Activated T-cell treated with anti-CD3 and anti-CD28 coated beads, Interleukin-2, amount 50 U/mL, for 4 hours (primary cell): ENCODE results near the gene C6orf136. TPM values are rescaled to one million over a fixed set of nuclear protein-coding genes. Genes with fewer than 3 reads are reported as not detected.

Experiments used
- ATAC-seq, 2 donors: fragments of 200-7000 bp; cut with Tn5 transposase; one replicate each; pipeline ENCODE4 v1.10.0; 2021
- DNase-seq: peaks from one replicate; pipeline ENCODE4 v3.0.0-alpha.2; 2020
- H3K27me3 Mint-ChIP-seq: one replicate; pipeline ENCODE4 v1.8.0; 2021; ENCODE audit warnings: low read depth, mixed read lengths
- H3K36me3 Mint-ChIP-seq: one replicate; pipeline ENCODE4 v1.8.0; 2022; ENCODE audit warnings: mixed read lengths; ENCODE audit not compliant: insufficient read depth
- H3K4me1 Mint-ChIP-seq: one replicate; pipeline ENCODE4 v1.8.0; 2021; ENCODE audit warnings: low read depth, mixed read lengths
- H3K4me3 Mint-ChIP-seq: one replicate; pipeline ENCODE4 v1.8.0; 2021; ENCODE audit warnings: mild to moderate bottlenecking, moderate library complexity, mixed read lengths
- H3K9me3 Mint-ChIP-seq: one replicate; pipeline ENCODE4 v1.8.0; 2021; ENCODE audit warnings: mixed read lengths
- total RNA-seq, 3 donors: library from RNA; stranded (reverse); gene quantifications; one replicate each; pipeline ENCODE4 v1.2.1, GENCODE V29; 2021

The C6orf136 gene
- total RNA-seq, 3 donors from 2014 or later, result 34.7 to 36.7 (median 36.6) TPM

DNA sequence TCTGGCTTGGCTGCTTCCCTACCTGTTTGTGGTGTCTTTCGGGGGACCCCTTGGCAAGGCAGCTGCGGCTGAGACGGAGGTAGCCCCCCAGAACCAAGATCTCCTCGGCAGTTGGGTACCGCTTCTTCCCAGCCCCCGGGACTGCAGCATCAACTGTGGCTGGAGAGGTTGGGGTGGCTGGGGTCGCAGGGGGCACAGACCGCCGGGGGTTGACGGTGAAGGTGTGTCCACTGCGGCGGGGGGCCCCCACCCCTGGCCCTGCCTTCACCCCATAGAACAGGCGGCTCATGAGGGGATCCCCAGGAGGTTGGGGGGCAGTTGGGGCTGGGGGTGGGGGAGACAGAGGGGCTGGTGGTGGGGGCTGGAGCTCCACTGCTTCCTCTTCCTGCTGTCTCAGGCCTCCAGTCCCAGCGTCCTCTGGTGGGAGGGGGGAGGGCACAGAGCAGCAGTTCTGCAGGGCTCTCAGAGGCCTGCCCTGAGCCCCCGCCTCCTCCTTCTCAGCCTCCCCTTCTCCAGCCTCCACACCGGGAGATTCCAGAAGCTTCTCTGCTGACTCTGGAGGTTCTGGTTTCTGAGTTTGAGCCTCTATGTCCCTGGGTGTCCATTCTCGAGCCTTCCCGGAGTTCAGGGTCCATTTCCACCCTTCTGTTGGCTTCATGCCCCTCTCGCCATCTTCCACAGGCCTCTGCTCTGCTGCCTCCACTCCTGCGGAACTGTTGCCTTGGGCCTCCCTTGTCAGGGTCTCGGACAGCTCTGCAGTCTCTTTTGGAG is 37.6 kb downstream of the C6orf136 start:
- Mint-ChIP-seq H3K36me3 (peaks cover 33% of the 10 kb centered on the region), H3K4me3 (peak overlapping the region; percentile 100), H3K27me3 (no peaks in the 10 kb centered on the region), H3K4me1 (peaks cover 37% of the 10 kb centered on the region), H3K9me3 (no peaks in the 10 kb centered on the region)
- ATAC-seq (no peak), DNase-seq (peak; percentile 43)

GRCh38 chr6:30685157-30686008 is 38.5 kb downstream of the C6orf136 start:
- ATAC-seq (no peak), DNase-seq (no peak)
- Mint-ChIP-seq H3K36me3 (peaks cover 28% of the 10 kb centered on the region), H3K27me3 (no peaks in the 10 kb centered on the region), H3K4me3 (peak overlapping the region; percentile 100), H3K4me1 (peaks cover 37% of the 10 kb centered on the region), H3K9me3 (no peaks in the 10 kb centered on the region)

DNA sequence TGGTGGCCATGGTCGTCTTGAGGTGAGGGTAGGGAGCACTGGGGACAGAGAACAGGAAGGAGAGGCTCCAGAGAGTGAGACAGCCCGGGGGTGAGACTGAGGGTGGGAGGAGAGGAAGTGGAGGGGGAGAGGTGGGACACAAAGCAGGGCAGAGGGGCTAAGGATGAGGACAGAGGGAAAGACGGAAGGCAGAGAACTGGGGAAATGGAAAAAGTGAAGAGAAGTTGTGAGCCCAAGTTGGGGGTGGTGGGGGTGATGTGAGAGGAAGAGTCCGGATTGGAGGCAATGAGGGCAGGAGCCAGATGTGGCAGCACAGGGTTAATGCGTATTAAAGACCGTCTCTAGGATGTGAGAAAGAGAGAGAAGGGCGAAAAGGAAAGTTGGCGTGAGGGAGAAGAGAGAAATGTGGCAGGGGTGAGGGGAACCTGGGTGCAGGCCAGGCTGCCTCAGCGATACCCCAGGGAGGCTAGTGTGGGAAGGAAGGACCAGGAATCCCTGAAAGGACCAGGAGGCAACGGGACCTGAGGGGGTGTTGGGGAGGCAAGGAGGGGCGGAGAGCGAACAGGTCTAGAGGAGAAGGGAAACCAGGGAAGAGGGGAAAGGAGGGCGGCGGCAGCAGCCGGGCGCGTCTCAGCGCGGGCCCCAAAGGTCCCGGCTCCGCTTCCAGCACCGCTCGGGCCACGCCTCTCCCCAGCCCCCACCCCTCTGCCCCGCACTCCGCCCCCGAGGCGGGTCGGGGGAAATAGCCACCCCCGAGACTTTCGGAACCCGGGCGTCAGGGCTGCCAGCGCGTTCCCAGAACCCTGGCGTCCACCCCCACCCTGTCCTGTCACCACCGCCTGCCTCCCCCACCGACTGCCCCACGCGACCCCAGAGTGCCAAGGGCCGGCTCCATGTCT is 39.3 kb downstream of the C6orf136 start, which contains the start of gene PPP1R18:
Gene PPP1R18, minus strand, starts transcription at position 637 of the 899 bp plus-strand sequence. Its CDS starts 627 bp downstream, at position 10.
- peak; percentile 47 to 57 for ATAC-seq
- peak within 1 kb of the TSS; percentile 100 for H3K4me3 Mint-ChIP-seq
- H3K27me3 Mint-ChIP-seq, result no peaks in the 10 kb centered on the region
- peaks cover 25% of the 10 kb centered on the region for H3K36me3 Mint-ChIP-seq
- peak; percentile 80 for DNase-seq
- no peaks in the 10 kb centered on the region for H3K9me3 Mint-ChIP-seq
- peaks cover 38% of the 10 kb centered on the region for H3K4me1 Mint-ChIP-seq

- Mint-ChIP-seq H3K27me3 (no peaks in the 10 kb centered on the region), H3K36me3 (peaks cover 22% of the 10 kb centered on the region), H3K4me3 (peak overlapping the region; percentile 100), H3K9me3 (no peaks in the 10 kb centered on the region), H3K4me1 (peaks cover 42% of the 10 kb centered on the region)
- ATAC-seq (peak; percentile 25 to 29), DNase-seq (peak; percentile 69)
These were observed 40.1 kb downstream of the C6orf136 start for GRCh38 chr6:30686908-30687658.

DNA sequence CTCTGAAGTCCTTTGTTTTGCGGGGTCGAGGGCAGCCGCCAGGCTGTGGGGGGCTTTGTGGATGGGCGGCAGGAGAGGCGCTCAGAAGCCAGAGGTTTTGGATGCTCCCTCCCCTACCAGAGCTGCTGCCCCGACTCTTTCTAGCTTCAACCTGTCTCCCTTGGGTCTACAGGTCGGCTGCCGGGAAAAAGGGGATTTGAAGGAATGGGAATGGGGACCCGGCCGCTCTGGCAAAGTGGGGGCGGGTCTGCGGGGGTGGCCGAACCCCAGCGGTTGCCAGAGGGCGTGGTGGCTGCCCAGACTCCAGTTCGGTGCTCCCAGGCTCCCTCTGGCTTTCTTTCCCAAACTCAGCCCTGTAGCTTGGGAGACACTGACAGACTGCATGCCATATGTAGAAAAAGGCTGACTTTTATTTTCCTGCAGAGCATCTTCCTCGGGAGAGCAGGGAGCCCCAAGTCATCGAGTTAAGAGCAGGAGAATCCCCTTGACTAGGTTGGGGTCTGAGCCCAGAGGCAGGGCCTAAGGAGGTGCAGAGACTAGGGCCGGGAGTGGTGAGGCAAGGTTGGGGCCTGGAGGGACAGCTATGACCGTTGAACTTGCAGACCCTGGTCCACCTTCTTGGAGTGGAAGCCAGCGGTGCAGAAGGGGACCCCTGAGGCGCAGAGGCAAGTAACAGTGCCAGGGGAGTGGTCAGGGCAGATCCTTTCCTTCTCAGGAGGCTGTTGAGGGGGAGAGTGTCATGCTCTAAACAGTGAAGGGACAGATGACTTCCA is 40.9 kb downstream of the C6orf136 start:
- Mint-ChIP-seq H3K9me3 (no peaks in the 10 kb centered on the region), H3K36me3 (peaks cover 18% of the 10 kb centered on the region)

GRCh38 chr6:30688569-30688968 is 41.6 kb downstream of the C6orf136 start:
- H3K9me3 Mint-ChIP-seq, result no peaks in the 10 kb centered on the region
- no peaks in the 10 kb centered on the region for H3K27me3 Mint-ChIP-seq
- no peak for ATAC-seq
- no peak for DNase-seq
- peak overlapping the region; percentile 100 for H3K4me3 Mint-ChIP-seq
- peaks cover 44% of the 10 kb centered on the region for H3K4me1 Mint-ChIP-seq
- peaks cover 14% of the 10 kb centered on the region for H3K36me3 Mint-ChIP-seq

More for the DNA sequence above, 40.9 kb downstream of the C6orf136 start:
- no peak for ATAC-seq
- Mint-ChIP-seq H3K4me3 (peak overlapping the region; percentile 100), H3K4me1 (peaks cover 44% of the 10 kb centered on the region), H3K27me3 (no peaks in the 10 kb centered on the region)
- DNase-seq, result no peak

DNA sequence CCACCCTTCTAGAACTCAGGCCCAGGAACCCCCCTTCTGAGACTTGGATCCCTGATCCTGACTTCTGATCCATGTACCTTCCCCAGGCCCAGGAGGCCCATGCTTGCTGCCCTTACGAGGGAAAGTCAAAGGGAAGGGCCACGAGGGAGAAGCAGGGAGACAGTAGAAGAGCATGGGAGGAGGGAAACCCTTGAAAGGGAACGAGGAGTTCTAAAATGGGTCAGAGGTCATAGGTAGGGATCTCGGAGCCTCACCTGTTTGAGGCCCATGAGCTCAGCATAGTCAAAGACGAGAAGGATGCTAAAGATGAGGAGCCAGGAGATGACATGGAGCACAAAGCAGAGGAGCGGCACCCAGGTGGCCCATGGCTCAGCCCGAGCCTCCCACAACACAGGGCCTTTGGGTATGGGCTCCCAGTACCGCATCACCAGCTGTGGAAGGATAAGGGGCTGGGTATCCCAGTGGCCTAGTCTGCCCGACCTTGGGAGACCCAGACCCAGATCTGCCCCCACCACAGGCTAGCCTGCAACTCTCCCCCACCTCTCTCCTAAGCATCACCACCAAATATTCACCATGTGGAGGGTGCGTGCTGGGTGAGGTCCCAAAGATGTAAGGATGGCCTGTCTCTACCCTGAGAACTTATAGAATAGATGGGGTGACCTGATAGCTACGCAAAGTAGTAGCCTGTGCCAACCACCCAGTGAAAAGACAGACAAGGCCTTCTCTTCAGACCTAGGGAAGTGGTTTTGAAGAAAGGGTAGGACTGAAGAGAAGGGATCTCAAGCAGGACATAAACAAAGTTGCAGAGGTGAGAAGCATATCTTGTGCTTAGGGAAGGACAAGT is 42.3 kb downstream of the C6orf136 start:
- Mint-ChIP-seq H3K4me3 (peak overlapping the region; percentile 100), H3K9me3 (no peaks in the 10 kb centered on the region), H3K4me1 (peaks cover 44% of the 10 kb centered on the region), H3K36me3 (peaks cover 9% of the 10 kb centered on the region), H3K27me3 (no peaks in the 10 kb centered on the region)
- DNase-seq (no peak), ATAC-seq (no peak)

DNA sequence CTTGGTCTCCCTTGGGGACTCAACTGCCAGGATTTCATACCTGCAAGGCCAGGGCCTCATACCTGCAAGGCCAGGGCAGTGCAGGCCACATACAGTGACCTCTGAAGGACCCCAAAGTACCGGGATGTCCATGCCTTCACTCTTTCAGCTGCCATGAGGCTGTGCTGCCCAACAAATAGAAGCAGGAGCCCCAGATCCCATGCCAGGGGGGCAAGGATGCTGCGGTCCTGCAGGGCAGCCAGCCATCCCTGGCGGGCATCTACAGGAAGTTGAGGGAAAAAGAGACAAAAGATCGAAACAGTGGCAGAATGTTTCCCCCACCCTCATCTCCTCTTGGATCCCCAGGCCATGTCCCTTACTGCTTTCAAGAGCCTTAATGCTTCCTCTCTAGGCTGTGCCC is 43.1 kb downstream of the C6orf136 start:
- peaks cover 44% of the 10 kb centered on the region for H3K4me1 Mint-ChIP-seq
- DNase-seq (no peak), ATAC-seq (no peak)
- no peaks in the 10 kb centered on the region for H3K27me3 Mint-ChIP-seq
- no peaks in the 10 kb centered on the region for H3K9me3 Mint-ChIP-seq
- H3K4me3 Mint-ChIP-seq, result peak overlapping the region; percentile 82
- H3K36me3 Mint-ChIP-seq, result peaks cover 6% of the 10 kb centered on the region

DNA sequence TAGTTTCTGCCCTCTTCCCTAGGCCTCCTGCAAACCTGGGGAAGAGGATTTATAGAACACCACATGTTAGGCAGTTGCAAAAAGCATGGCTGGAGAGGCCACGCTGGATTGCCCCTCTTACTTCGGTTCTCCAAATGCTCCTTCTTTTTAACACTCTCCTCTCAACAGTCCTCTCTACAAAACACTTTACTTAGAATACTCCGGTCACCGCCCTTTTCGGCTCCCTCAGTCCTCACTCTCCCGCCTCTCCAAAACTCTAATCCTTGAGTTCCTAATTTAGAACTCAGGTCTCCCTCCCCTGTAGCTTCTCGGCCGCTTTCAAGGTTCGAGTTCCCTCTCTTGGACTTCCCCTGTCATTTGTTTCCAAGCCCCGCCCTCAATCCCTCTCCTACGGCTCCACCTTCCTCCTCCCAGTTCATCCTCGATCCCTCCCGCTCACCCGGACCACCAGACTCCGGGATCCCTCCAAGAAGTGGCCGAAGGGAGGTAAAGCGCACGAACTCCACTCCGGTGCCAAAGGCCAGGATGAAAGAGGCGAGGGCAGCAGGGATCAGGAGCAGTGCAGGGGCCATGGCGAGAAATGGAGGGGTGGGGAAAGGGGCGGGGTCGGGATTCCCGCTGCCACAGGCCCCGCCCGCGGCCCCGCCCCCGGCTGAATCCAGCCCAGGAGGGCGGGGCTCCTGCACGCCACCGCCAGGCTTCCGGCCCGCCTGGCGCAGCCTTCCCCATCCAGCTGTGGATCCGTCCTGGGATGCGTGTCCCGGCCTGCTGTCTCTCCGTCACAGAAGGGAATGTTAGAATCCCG is 43.7 kb downstream of the C6orf136 start, which contains the start of gene NRM:
Gene NRM, minus strand, starts transcription at position 582 of the 805 bp plus-strand sequence. Its CDS starts 10 bp downstream, at position 572.
- H3K4me3 Mint-ChIP-seq, result peak within 1 kb of the TSS; percentile 82
- peaks cover under 1% of the 10 kb centered on the region for H3K36me3 Mint-ChIP-seq
- peaks cover 44% of the 10 kb centered on the region for H3K4me1 Mint-ChIP-seq
- peak; percentile 69 for DNase-seq
- ATAC-seq, result peak; percentile 49 to 57
- H3K27me3 Mint-ChIP-seq, result no peaks in the 10 kb centered on the region
- no peaks in the 10 kb centered on the region for H3K9me3 Mint-ChIP-seq

DNA sequence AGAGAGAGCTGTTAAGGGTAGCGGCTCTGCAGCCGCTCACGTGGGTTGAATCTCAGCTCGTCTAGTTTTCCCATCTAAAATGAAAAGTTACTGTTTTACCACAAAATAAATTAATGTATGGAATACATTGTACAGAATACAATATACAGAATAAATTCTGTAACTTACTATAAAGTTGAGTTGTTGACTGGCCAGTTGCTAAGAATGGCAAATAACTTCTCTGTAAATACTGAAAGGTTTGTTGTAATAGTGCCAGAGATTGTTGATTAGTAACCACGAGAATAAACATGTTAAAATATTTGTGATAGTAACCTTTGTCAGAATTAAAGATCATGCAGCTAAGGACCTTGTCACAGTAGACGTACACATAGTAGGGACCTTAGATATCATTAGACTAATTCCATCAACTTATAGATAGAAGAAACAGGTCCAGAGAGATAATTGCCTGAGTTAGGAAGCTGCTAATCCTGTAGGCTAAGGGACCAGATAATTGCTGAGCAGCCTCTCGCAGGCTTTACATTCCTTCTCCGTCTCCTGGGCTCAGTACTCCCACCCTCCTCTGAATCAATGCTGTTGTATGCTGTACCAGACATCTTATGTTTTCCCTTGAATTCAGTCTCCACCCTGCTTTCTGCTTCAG is 44.4 kb downstream of the C6orf136 start:
- Mint-ChIP-seq H3K4me3 (peak overlapping the region; percentile 82), H3K36me3 (no peaks in the 10 kb centered on the region), H3K9me3 (no peaks in the 10 kb centered on the region), H3K27me3 (no peaks in the 10 kb centered on the region), H3K4me1 (peaks cover 44% of the 10 kb centered on the region)
- ATAC-seq (no peak), DNase-seq (no peak)

DNA sequence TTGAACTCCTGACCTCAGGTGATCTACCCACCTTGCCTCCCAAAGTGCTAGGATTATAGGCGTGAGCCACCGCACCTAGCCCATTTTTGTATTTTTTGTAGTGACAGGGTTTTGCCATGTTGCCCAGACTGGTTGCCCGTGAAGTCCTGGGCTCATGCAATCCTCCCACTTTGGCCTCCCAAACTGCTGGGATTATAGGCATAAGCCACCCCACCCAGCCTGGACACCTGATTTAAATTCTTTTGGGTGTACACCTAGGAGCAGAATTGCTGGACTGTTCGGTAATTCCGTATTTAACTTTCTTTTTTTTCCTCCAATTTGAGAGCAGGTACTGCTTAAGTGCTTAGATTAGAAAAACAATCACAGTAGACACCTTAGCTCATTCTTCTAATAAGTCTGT is 49.5 kb downstream of the C6orf136 start:
- H3K36me3 Mint-ChIP-seq, result peaks cover 6% of the 10 kb centered on the region
- DNase-seq (no peak), ATAC-seq (no peak)
- H3K4me3 Mint-ChIP-seq, result no peak overlapping the region
- H3K27me3 Mint-ChIP-seq, result no peaks in the 10 kb centered on the region
- H3K9me3 Mint-ChIP-seq, result no peaks in the 10 kb centered on the region
- peaks cover 6% of the 10 kb centered on the region for H3K4me1 Mint-ChIP-seq
